Tibial nerve (tissue), 3 donors: ENCODE measurements around the gene PKN2.

Experiments used
- POLR2A ChIP-seq, 2 donors: fragments of 450-650 bp; IDR thresholded peaks; one replicate each; pipeline ENCODE4 v1.6.1; 2017; ENCODE audit warnings: antibody characterized with exemption in 2 of 2, mild to moderate bottlenecking in 2 of 2, moderate library complexity in 2 of 2
- TF ChIP-seq, protein P1 (sequence below), 5 experiments: fragments of 200-600 bp in 3 of 5; fragments of 450-650 bp in 2 of 5; sonication (generic) in 3 of 5; IDR thresholded peaks; one replicate each; pipeline ENCODE4 v1.5.1; 2016 to 2019; ENCODE audit warnings: antibody characterized with exemption in 5 of 5, mild to moderate bottlenecking in 3 of 5, moderate library complexity in 2 of 5

DNA sequence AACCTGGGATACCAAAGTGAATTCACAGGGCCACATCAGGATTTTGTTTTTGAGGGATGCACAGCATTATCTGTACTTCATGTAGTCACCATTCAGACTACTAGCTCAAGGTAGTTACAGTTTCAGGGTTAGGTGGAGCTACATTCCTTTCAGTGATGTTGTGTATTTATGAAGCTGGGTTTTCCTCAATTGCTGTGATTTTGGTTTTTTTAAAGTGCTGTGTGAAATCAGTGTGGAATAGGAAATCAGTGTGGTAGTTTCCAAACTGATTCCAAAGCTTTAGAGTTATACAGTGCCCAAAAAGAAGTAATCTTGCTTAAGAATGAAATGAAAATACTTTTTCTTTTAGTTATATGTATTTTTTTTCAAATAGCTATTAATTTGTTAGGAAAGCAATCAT, 95.8 kb downstream of the PKN2 start:
- TF ChIP-seq, protein P1, sequence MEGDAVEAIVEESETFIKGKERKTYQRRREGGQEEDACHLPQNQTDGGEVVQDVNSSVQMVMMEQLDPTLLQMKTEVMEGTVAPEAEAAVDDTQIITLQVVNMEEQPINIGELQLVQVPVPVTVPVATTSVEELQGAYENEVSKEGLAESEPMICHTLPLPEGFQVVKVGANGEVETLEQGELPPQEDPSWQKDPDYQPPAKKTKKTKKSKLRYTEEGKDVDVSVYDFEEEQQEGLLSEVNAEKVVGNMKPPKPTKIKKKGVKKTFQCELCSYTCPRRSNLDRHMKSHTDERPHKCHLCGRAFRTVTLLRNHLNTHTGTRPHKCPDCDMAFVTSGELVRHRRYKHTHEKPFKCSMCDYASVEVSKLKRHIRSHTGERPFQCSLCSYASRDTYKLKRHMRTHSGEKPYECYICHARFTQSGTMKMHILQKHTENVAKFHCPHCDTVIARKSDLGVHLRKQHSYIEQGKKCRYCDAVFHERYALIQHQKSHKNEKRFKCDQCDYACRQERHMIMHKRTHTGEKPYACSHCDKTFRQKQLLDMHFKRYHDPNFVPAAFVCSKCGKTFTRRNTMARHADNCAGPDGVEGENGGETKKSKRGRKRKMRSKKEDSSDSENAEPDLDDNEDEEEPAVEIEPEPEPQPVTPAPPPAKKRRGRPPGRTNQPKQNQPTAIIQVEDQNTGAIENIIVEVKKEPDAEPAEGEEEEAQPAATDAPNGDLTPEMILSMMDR (IDR thresholded peaks at IDR 0.05), result no peak
- TF ChIP-seq POLR2A (IDR thresholded peaks at IDR 0.05), result no peak
